A549 (cell line): ENCODE results near the gene BPGM. TPM values are rescaled to one million over a fixed set of nuclear protein-coding genes. Genes with fewer than 3 reads are reported as not detected.

ENCODE experiments used
- ATAC-seq, 2 experiments: fragments of 200-7000 bp in 1 of 2; fragments of >200 bp in 1 of 2; cut with Nextera tagmentation in 1 of 2; cut with Tn5 transposase in 1 of 2; 3 replicates each; pipeline versions ENCODE4 v1.8.0 to v1.9.1; 2018 to 2020; ENCODE audit warnings: mild to moderate bottlenecking in 1 of 2, moderate library complexity in 1 of 2
- CTCF ChIA-PET: fragments of 300-600 bp; sonication (Branson Sonifier 250); formaldehyde crosslinking; extraction: SDS; loops from one replicate; lab custom pipeline; 2021; ENCODE audit warnings: antibody characterized with exemption, inconsistent platforms; lab: Yijun Ruan, JAX
- POLR2A ChIA-PET: fragments of 350-600 bp; formaldehyde crosslinking; extraction: SDS; loops from one replicate; lab custom pipeline; 2021; ENCODE audit warnings: antibody characterized with exemption, inconsistent platforms; lab: Yijun Ruan, JAX
- DNase-seq, 2 experiments: peaks; one replicate each; pipeline versions ENCODE4 v3.0.0 to v3.0.0-alpha.2; 2011 to 2016; ENCODE audit warnings: low read depth in 1 of 2, low spot score in 1 of 2
- FAIRE-seq: peaks from 2 replicates; lab custom pipeline; 2011; peaks lifted over from hg19 to GRCh38; lab: Jason Lieb, UNC
- H3K27ac ChIP-seq, 2 experiments: fragments of >200 bp; sonication (Bioruptor Twin); formaldehyde crosslinking; 3 replicates each; pipeline ENCODE4 v1.5.1; 2016 to 2017
- H3K4me1 ChIP-seq: fragments of >200 bp; sonication (Bioruptor Twin); formaldehyde crosslinking; 3 replicates; pipeline ENCODE4 v1.6.1; 2016
- H3K4me2 ChIP-seq: fragments of >200 bp; sonication (Bioruptor Twin); formaldehyde crosslinking; 3 replicates; pipeline ENCODE4 v1.6.1; 2016
- H3K4me3 ChIP-seq: fragments of >200 bp; sonication (Bioruptor Twin); formaldehyde crosslinking; 3 replicates; pipeline ENCODE4 v1.5.1; 2016
- H3K9me3 ChIP-seq: fragments of >200 bp; sonication (Bioruptor Twin); formaldehyde crosslinking; 3 replicates; pipeline ENCODE4 v1.6.1; 2016
- CBX2 ChIP-seq: fragments of 200-600 bp; sonication (generic); IDR thresholded peaks from 2 replicates; pipeline ENCODE4 v1.6.1; 2016; ENCODE audit warnings: low read depth, mild to moderate bottlenecking, borderline replicate concordance
- CEBPB ChIP-seq, 2 experiments: fragments of >200 bp in 1 of 2; sonication (Bioruptor Twin) in 1 of 2; formaldehyde crosslinking in 1 of 2; IDR thresholded peaks; 2 replicates each; pipeline ENCODE4 v1.6.1; 2012 to 2016
- CTCF ChIP-seq: fragments of >200 bp; sonication (Bioruptor Twin); formaldehyde crosslinking; IDR thresholded peaks from 3 replicates; pipeline ENCODE4 v1.5.1; 2016
- EHF ChIP-seq: fragments of 250-450 bp; sonication (Bioruptor Pico); IDR thresholded peaks from 2 replicates; pipeline ENCODE4 v1.5.0; 2020; ENCODE audit warnings: mild to moderate bottlenecking
- ELK1 ChIP-seq: fragments of 150-350 bp; IDR thresholded peaks from 2 replicates; pipeline ENCODE4 v1.6.1; 2014; ENCODE audit warnings: low read depth, mild to moderate bottlenecking, low read length
- EP300 ChIP-seq, 2 experiments: fragments of >200 bp; sonication (Bioruptor Twin); formaldehyde crosslinking; IDR thresholded peaks; 2 replicates in 1 of 2; 3 replicates in 1 of 2; pipeline ENCODE4 v1.6.1; 2016 to 2017
- ESRRA ChIP-seq: fragments of 150-350 bp; IDR thresholded peaks from 2 replicates; pipeline ENCODE4 v1.6.1; 2014; ENCODE audit warnings: mild to moderate bottlenecking, low read length, borderline replicate concordance
- GATA3 ChIP-seq: IDR thresholded peaks from 2 replicates; pipeline ENCODE4 v1.6.1; 2012; ENCODE audit warnings: borderline replicate concordance
- HOXA7 ChIP-seq: fragments of 250-450 bp; sonication (Bioruptor Pico); IDR thresholded peaks from 2 replicates; pipeline ENCODE4 v1.5.0; 2020; ENCODE audit warnings: mild to moderate bottlenecking, moderate library complexity
- HOXB13 ChIP-seq: fragments of 250-450 bp; sonication (Bioruptor Pico); IDR thresholded peaks from 2 replicates; pipeline ENCODE4 v1.5.0; 2020; ENCODE audit warnings: low read depth, mild to moderate bottlenecking, moderate library complexity
- HOXB5 ChIP-seq: fragments of 250-450 bp; sonication (Bioruptor Pico); IDR thresholded peaks from 2 replicates; pipeline ENCODE4 v1.5.0; 2020; ENCODE audit warnings: mild to moderate bottlenecking, moderate library complexity
- JUN ChIP-seq, 2 experiments: fragments of >200 bp; sonication (Bioruptor Twin); formaldehyde crosslinking; IDR thresholded peaks; 2 replicates in 1 of 2; 3 replicates in 1 of 2; pipeline ENCODE4 v1.6.1; 2016 to 2017
- PBX3 ChIP-seq: IDR thresholded peaks from 2 replicates; pipeline ENCODE4 v1.6.1; 2012
- POLR2AphosphoS2 ChIP-seq: conservative IDR thresholded peaks from 2 replicates; pipeline ENCODE4 v1.6.1; 2012; ENCODE audit warnings: low read length, improper control_type of control experiment, inconsistent platforms
- RAD21 ChIP-seq, 2 experiments: fragments of >200 bp in 1 of 2; sonication (Bioruptor Twin) in 1 of 2; formaldehyde crosslinking in 1 of 2; IDR thresholded peaks in 1 of 2; conservative IDR thresholded peaks in 1 of 2; 2 replicates in 1 of 2; 3 replicates in 1 of 2; pipeline ENCODE4 v1.6.1; 2012 to 2018; ENCODE audit warnings: inconsistent platforms in 1 of 2
- RNF2 ChIP-seq: fragments of 200-600 bp; sonication (generic); IDR thresholded peaks from 2 replicates; pipeline ENCODE4 v1.6.1; 2016; ENCODE audit warnings: low read depth, mild to moderate bottlenecking, antibody characterized with exemption, moderate library complexity, borderline replicate concordance
- SMC3 ChIP-seq: fragments of >200 bp; sonication (Bioruptor Twin); formaldehyde crosslinking; IDR thresholded peaks from 3 replicates; pipeline ENCODE4 v1.6.1; 2018; ENCODE audit warnings: inconsistent platforms
- USF2 ChIP-seq: fragments of 450-650 bp; IDR thresholded peaks from 2 replicates; pipeline ENCODE4 v1.6.1; 2014; ENCODE audit warnings: antibody characterized with exemption
- ZSCAN20 ChIP-seq: fragments of 250-450 bp; sonication (Bioruptor Pico); IDR thresholded peaks from 2 replicates; pipeline ENCODE4 v1.8.0; 2022; ENCODE audit warnings: mild to moderate bottlenecking, moderate library complexity
- WGBS: methylation state at CpG from one replicate; pipeline ENCODE4 v1.1.6; 2017; ENCODE audit errors: missing lambda C conversion rate; 5-methylcytosine and 5-hydroxymethylcytosine counted together
- polyA plus RNA-seq, 4 experiments: library from polyadenylated mRNA; depleted of rRNA in 3 of 4; stranded (reverse); fragments of >200 nt; fragmentation: RNase III in 1 of 4; extraction: RNeasy Plus Mini Kit Qiagen cat#74134 plus additional on column Dnase treatment in 1 of 4; gene quantifications; 2 replicates in 3 of 4; 3 replicates in 1 of 4; pipeline ENCODE4 v1.2.3, GENCODE V29; 2011 to 2017
- TF ChIP-seq, protein P1 (sequence below): IDR thresholded peaks from 2 replicates; pipeline ENCODE4 v1.6.1; 2012

BPGM gene
- polyA plus RNA-seq, 2 of the 4 experiments (the other 2 are of a cell fraction): 19.4 to 28.3 TPM

DNA sequence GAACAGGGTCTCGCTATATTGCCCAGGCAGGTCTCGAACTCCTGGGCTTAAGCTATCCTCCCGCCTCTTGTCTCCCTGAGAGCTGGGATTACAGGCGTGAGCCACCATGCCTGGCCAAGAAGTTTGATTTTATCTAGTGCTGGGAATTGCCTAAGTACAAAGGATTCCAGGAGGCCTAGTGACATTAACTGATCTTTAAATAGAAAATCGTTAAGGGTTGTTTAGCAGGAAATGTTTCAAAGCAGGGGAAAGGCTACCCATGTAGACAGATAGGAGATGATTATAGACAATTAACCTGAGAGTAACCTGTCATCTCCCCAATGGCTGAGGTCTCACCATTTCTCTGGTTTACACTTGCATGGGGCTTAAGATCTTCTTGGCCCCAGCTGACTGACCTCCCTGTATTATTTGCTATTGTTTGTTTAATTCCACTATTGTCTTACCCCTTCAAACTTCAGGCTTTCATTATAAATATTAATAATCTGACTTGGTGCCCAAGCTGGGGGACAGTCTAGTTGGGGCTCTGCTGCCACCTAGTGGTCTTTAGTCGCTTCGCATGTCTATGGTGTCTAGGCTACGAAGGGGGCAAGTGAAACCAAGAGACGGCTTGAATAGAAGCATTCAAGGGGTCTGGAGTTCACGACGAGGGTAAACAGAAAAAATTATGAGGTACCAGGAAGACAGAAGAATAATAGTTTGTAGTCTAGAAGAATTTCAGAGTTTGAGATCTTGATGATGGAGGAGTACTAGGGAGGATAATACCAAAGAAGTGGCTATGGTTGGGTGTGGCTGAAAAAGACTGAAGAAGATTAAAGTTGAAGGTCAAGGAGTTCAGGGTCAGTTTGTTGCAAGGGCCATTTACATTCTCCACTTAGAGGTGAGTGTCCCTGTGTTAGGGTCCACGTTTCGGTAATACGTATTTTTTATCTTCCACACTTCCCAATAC, 40.4 kb upstream of the BPGM start:
- peak; percentile 89 to 94 for ATAC-seq
- 36% methylated on average over 14 of the region's 14 CpGs for WGBS
- H3K27ac ChIP-seq: peak overlapping the region; percentile 64 to 82
- H3K9me3 ChIP-seq: peaks cover 3% of the 10 kb centered on the region; the same call in 1 of the 3 replicates
- DNase-seq: peak; percentile 62 to 81
- FAIRE-seq: peak; percentile 7
- no peak overlapping the region for H3K4me3 ChIP-seq
- H3K4me1 ChIP-seq: peaks cover 47% of the 10 kb centered on the region
- ChIA-PET CTCF (interaction anchor here (0.6 to 13.8 kb wide), 54 partner anchors 8 to 339 kb away, joined by 3 to 453 read pairs (median 5); partner anchors contain the start of genes AKR1B1, AKR1B10 and AKR1B15), POLR2A (interaction anchor here (0.6 to 1.4 kb wide), 4 partner anchors 58 to 174 kb away, joined by 3 to 7 read pairs (median 4); partner anchors contain the start of gene AKR1B10)
- peak overlapping the region; percentile 61 for H3K4me2 ChIP-seq
- TF ChIP-seq JUN (IDR thresholded peaks at IDR 0.05): peak in 1 of 2 experiments; percentile 39; a peak in 1 of 5 replicates
- 0 out of 2 replicates have a peak, but pooled peaks have one; percentile 35 for TF ChIP-seq ZSCAN20 (CRISPR knock-in tag)
- no peak for TF ChIP-seq HOXB13 (CRISPR knock-in tag)
- peak; percentile 99 for TF ChIP-seq SMC3
- TF ChIP-seq, protein P1, sequence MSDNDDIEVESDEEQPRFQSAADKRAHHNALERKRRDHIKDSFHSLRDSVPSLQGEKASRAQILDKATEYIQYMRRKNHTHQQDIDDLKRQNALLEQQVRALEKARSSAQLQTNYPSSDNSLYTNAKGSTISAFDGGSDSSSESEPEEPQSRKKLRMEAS: 0 out of 2 replicates have a peak, but pooled peaks have one; percentile 32
- TF ChIP-seq USF2: no peak
- TF ChIP-seq HOXB5 (CRISPR knock-in tag): no peak
- 0 out of 2 replicates have a peak, but pooled peaks have one; percentile 5 for TF ChIP-seq ESRRA
- peak; percentile 99 for TF ChIP-seq CTCF
- peak; percentile 50; the same call in 1 of the 2 replicates for TF ChIP-seq GATA3
- no peak for TF ChIP-seq CBX2
- peak; percentile 100 for TF ChIP-seq RAD21 (conservative IDR thresholded peaks at IDR 0.05 in 1 of 2, IDR thresholded peaks at IDR 0.05 in 1 of 2)
- TF ChIP-seq, all 56 proteins: peak for 8

GRCh38 chr7:134611611-134612151, 35.0 kb upstream of the BPGM start:
- FAIRE-seq (no peak), ATAC-seq (no peak), DNase-seq (no peak)
- H3K27ac ChIP-seq: 0 out of 6 replicates have a peak overlapping the region, but pooled peaks of 1 of the 2 experiments have one; percentile 22
- CTCF ChIA-PET: interaction anchor here (0.8 to 13.8 kb wide), 11 partner anchors 9 to 375 kb away, joined by 3 to 453 read pairs (median 8); no protein-coding TSS in a partner anchor
- H3K4me3 ChIP-seq: no peak overlapping the region
- 89% methylated on average over 6 of the region's 6 CpGs for WGBS
- POLR2A ChIA-PET: no interaction called here
- no peak overlapping the region for H3K4me2 ChIP-seq
- TF ChIP-seq POLR2AphosphoS2: no peak
- no peak for TF ChIP-seq EHF
- TF ChIP-seq RAD21 (conservative IDR thresholded peaks at IDR 0.05 in 1 of 2, IDR thresholded peaks at IDR 0.05 in 1 of 2): no peak
- peak in 1 of 2 experiments; percentile 44; a peak in 1 of 4 replicates for TF ChIP-seq CEBPB (IDR thresholded peaks at IDR 0.05)
- TF ChIP-seq, all 56 proteins: peak for 1
- H3K9me3 ChIP-seq: peaks cover 6% of the 10 kb centered on the region; the same call in 1 of the 3 replicates
- H3K4me1 ChIP-seq: peaks cover 22% of the 10 kb centered on the region

DNA sequence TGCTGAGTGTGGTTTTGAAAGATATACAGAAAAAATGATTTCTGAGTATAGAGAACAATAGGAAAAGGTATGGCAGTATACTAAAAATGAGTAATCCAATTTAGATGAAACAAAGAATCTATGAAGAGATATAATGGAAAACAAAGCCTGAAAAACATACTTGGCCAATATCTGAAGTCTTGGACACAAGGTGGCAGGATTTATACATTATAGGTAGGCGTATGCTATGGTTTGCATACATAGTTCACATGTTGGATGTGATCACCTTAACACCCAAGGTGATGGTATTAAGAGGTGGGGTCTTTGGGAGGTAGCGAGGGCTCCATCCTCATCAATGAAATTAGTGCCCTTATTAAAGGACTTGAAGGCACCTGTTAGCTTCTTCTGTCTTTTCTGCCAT, 34.5 kb upstream of the BPGM start:
- H3K9me3 ChIP-seq: peaks cover 6% of the 10 kb centered on the region; the same call in 1 of the 3 replicates
- ChIA-PET CTCF (interaction anchor here (0.8 to 13.8 kb wide), 10 partner anchors 9 to 375 kb away, joined by 3 to 453 read pairs (median 6); no protein-coding TSS in a partner anchor), POLR2A (no interaction called here)
- H3K4me2 ChIP-seq: no peak overlapping the region
- H3K4me3 ChIP-seq: no peak overlapping the region
- ATAC-seq (no peak), DNase-seq (peak in 1 of 2 experiments; percentile 14), FAIRE-seq (no peak)
- TF ChIP-seq HOXA7 (CRISPR knock-in tag): no peak
- peak; percentile 22; the same call in 1 of the 3 replicates for TF ChIP-seq SMC3
- no peak for TF ChIP-seq PBX3
- TF ChIP-seq EP300 (IDR thresholded peaks at IDR 0.05): no peak
- peak; percentile 26 to 45; a peak in 2 of 5 replicates for TF ChIP-seq RAD21 (conservative IDR thresholded peaks at IDR 0.05 in 1 of 2, IDR thresholded peaks at IDR 0.05 in 1 of 2)
- no peak for TF ChIP-seq RNF2
- no peak for TF ChIP-seq ELK1
- H3K4me1 ChIP-seq: peaks cover 20% of the 10 kb centered on the region
- WGBS: 79% methylated on average over 2 of the region's 2 CpGs
- peak overlapping the region; percentile 72 to 80; a peak in 4 of 6 replicates for H3K27ac ChIP-seq
